Measurements from ENCODE around the gene KCNH1. TPM values are rescaled to one million over a fixed set of nuclear protein-coding genes. Genes with fewer than 3 reads are reported as not detected.
"Not testable (repeated sequence)": the region's sequence is repeated elsewhere in the genome, so short reads cannot be mapped to it uniquely, and the experiment has no call there.

Gene KCNH1
- total RNA-seq, 1 donor: under 0.01 TPM

- no peak for DNase-seq (ENCODE audit: low read depth in 2 of 3, low spot score in 2 of 3)
These were observed 22.6 kb downstream of the KCNH1 start for GRCh38 chr1:211111351-211111750.

GRCh38 chr1:211101481-211101880 lies 32.5 kb downstream of the KCNH1 start:
- no peak for DNase-seq (ENCODE audit: low read depth in 2 of 3, low spot score in 2 of 3)

GRCh38 chr1:211099393-211099792 lies 34.6 kb downstream of the KCNH1 start:
- no peak for DNase-seq (ENCODE audit: low read depth in 2 of 3, low spot score in 2 of 3)

GRCh38 chr1:211095381-211095780 lies 38.6 kb downstream of the KCNH1 start:
- DNase-seq (ENCODE audit: low read depth in 2 of 3, low spot score in 2 of 3): no peak

GRCh38 chr1:211092955-211093354 lies 41.0 kb downstream of the KCNH1 start:
- no peak for DNase-seq (ENCODE audit: low read depth in 2 of 3, low spot score in 2 of 3)

- DNase-seq (ENCODE audit: low read depth in 2 of 3, low spot score in 2 of 3): no peak
These were observed 42.1 kb downstream of the KCNH1 start for GRCh38 chr1:211091867-211092266.

- no peak for DNase-seq (ENCODE audit: low read depth in 2 of 3, low spot score in 2 of 3)
These were observed 44.4 kb downstream of the KCNH1 start for GRCh38 chr1:211089536-211089935.

- DNase-seq (ENCODE audit: low read depth in 2 of 3, low spot score in 2 of 3): no peak
These were observed 45.8 kb downstream of the KCNH1 start for GRCh38 chr1:211088156-211088555.

GRCh38 chr1:211082824-211083223 lies 51.1 kb downstream of the KCNH1 start:
- no peak for DNase-seq (ENCODE audit: low read depth in 2 of 3, low spot score in 2 of 3)

GRCh38 chr1:211081447-211081846 lies 52.5 kb downstream of the KCNH1 start:
- not testable (repeated sequence) for DNase-seq (ENCODE audit: low read depth in 2 of 3, low spot score in 2 of 3)

GRCh38 chr1:211068976-211069375 lies 65.0 kb downstream of the KCNH1 start:
- no peak for DNase-seq (ENCODE audit: low read depth in 2 of 3, low spot score in 2 of 3)

- no peak for DNase-seq (ENCODE audit: low read depth in 2 of 3, low spot score in 2 of 3)
These were observed 67.1 kb downstream of the KCNH1 start for GRCh38 chr1:211066781-211067384.

GRCh38 chr1:211041838-211042237 lies 92.1 kb downstream of the KCNH1 start:
- DNase-seq (ENCODE audit: low read depth in 2 of 3, low spot score in 2 of 3): not testable (repeated sequence)

GRCh38 chr1:211037095-211037494 lies 96.9 kb downstream of the KCNH1 start:
- no peak for DNase-seq (ENCODE audit: low read depth in 2 of 3, low spot score in 2 of 3)

- DNase-seq (ENCODE audit: low read depth in 2 of 3, low spot score in 2 of 3): no peak
These were observed 97.4 kb downstream of the KCNH1 start for GRCh38 chr1:211036381-211037060.

GRCh38 chr1:211035821-211036380 lies 98.0 kb downstream of the KCNH1 start:
- no peak for DNase-seq (ENCODE audit: low read depth in 2 of 3, low spot score in 2 of 3)

- no peak for DNase-seq (ENCODE audit: low read depth in 2 of 3, low spot score in 2 of 3)
These were observed 99.9 kb downstream of the KCNH1 start for GRCh38 chr1:211033921-211034525.

- DNase-seq (ENCODE audit: low read depth in 2 of 3, low spot score in 2 of 3): no peak
These were observed 109.0 kb downstream of the KCNH1 start for GRCh38 chr1:211024901-211025300.

GRCh38 chr1:211019266-211019665 lies 114.7 kb downstream of the KCNH1 start:
- no peak for DNase-seq (ENCODE audit: low read depth in 2 of 3, low spot score in 2 of 3)

- no peak for DNase-seq (ENCODE audit: low read depth in 2 of 3, low spot score in 2 of 3)
These were observed 115.3 kb downstream of the KCNH1 start for GRCh38 chr1:211018690-211019089.

GRCh38 chr1:211017075-211017718 lies 116.8 kb downstream of the KCNH1 start:
- DNase-seq (ENCODE audit: low read depth in 2 of 3, low spot score in 2 of 3): no peak

Data from hematopoietic multipotent progenitor cell (in vitro differentiated cells).